Measurements from ENCODE around the gene ERCC2.

- TF ChIP-seq CTCF (IDR thresholded peaks at IDR 0.05) (no peak), POLR2A (IDR thresholded peaks at IDR 0.05) (no peak), EP300 (IDR thresholded peaks at IDR 0.05) (no peak)
These were observed 36.7 kb upstream of the ERCC2 start for GRCh38 chr19:45407091-45407375.

All from ovary (tissue), 3 donors.